ENCODE results near the gene PCNX3.

- no peak for TF ChIP-seq CTCF (conservative IDR thresholded peaks at IDR 0.05; ENCODE audit: low read length)
- TF ChIP-seq EZH2phosphoT487 (IDR thresholded peaks at IDR 0.05; ENCODE audit: borderline replicate concordance): no peak
These were observed 25.9 kb downstream of the PCNX3 start for GRCh38 chr11:65641297-65642013.
